HG03175 (cell line): ENCODE measurements around the gene ABHD16B.
A peak's percentile ranks its signal among the peaks of the same experiment; 100 is the strongest.

Source experiments
- ATAC-seq: cut with Tn5 transposase; IDR thresholded peaks from one replicate; pipeline ENCODE4 v1.9.1; 2021; ENCODE audit warnings: mild to moderate bottlenecking, moderate library complexity; ENCODE audit not compliant: unreplicated experiment

The ABHD16B gene

GRCh38 chr20:63861365-63861934 lies at the start of gene ABHD16B:
TSS of gene ABHD16B (plus strand) at chr20:63861498. CDS start at chr20:63861541, 43 bp downstream.
- no peak for ATAC-seq

- no peak for ATAC-seq
Measured at GRCh38 chr20:63814891-63815614, 46.2 kb upstream of the ABHD16B start.

DNA sequence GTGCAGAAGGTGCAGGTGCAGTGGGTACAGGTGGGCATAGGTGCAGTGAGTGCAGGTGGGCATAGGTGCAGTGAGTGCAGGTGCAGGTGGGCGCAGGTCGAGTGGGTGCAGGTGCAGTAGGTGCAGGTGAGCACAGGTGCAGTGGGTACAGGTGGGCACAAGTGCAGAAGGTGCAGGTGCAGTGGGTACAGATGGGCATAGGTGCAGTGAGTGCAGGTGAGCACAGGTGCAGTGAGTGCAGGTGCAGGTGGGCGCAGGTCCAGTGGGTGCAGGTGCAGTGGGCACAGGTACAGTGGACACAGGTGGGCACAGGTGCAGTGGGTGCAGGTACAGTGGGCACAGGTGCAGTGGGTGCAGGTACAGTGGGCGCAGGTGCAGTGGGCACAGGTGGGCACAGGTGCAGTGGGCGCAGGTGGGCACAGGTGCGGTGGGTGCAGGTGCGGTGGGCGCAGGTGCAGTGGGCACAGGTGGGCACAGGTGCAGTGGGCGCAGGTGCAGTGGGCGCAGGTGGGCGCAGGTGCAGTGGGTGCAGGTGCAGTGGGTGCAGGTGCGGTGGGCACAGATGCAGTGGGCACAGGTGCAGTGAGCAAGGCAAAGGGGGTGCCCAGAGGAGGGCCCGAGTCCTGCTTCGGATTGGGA lies 45.6 kb upstream of the ABHD16B start:
- no peak for ATAC-seq

- ATAC-seq = no peak
Measured at GRCh38 chr20:63819224-63819921, 41.9 kb upstream of the ABHD16B start.

DNA sequence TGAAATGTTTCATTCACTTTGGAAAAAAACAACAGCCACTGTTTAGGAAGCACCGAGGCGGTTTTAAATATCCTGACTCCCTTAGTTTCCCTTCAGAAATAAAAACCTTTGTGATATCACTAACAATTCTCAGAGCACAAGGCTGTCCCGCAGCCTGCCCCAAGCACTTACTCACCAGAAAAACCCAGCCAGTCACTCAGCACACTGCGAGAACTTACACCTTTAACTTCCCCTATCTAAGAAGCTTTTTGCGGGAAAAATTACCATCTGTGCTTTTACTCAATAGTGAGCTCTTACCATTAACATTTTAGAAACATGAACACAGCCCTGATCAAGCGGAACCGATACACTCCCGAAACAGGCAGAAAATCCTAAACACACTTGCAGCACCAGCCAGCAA lies 39.5 kb upstream of the ABHD16B start:
- no peak for ATAC-seq

GRCh38 chr20:63822276-63822696 lies 39.0 kb upstream of the ABHD16B start:
- no peak for ATAC-seq

GRCh38 chr20:63823691-63824311 lies 37.5 kb upstream of the ABHD16B start:
- no peak for ATAC-seq

GRCh38 chr20:63825331-63826118 lies 35.8 kb upstream of the ABHD16B start:
- ATAC-seq = no peak

DNA sequence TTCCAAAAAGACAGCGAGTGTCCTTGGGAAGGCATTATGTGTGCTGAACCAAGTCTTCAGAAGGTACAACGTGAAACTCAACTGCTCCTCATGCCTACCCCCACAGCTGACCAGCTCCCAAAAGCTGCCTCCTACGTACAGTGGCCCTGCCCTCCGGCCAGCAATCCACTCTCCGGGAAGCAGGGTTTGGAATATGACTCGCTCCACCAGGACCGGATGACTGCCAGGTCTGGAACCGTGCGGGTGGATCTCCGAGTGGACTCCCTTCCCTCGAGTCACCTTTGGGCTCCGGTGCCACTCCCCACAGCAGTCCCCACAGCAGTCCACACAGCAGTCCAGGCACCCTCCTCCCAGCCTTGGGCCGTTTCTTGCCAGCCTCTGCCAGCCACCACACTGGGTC lies 34.5 kb upstream of the ABHD16B start:
- no peak for ATAC-seq

DNA sequence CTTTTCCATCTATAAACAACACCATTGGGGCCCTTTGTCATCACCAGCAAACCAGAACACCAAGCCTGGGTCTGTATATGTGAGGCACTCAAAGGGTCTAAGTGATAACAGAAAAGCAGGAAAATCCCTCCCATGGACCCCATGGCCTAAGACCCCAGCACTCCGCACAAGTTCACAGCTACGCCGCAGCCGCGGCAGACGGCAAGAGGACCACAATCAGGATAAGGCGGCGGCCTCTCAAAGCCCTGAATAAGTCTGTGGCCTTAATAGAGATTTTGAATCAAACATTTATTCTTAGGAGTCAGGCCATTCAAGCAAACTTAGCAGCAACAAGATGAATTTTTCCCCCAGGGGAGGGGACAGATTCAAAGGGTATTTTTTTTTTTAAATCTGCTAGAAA lies 33.2 kb upstream of the ABHD16B start:
- ATAC-seq = no peak

DNA sequence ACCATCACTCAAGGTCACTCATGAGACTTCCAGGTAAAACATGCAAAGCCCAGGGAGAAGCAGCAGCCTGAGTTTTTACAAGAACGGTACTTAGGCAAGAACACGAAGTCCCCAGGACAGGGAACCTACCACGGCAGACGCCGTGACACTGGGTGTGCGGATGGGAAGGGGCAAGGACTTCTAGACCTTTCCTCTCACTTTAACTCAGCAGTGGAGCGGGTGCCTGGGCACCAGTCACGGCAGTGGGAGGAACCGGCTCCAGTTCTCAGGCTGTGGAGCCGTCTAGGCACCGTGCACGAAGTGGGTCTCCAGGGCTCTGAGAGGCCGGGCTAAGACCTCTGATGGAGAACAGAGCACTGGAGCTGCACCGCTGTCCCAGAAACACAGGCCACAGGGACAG lies 32.8 kb upstream of the ABHD16B start:
- ATAC-seq = no peak

- no peak for ATAC-seq
Measured at GRCh38 chr20:63828951-63829350, 32.3 kb upstream of the ABHD16B start.

DNA sequence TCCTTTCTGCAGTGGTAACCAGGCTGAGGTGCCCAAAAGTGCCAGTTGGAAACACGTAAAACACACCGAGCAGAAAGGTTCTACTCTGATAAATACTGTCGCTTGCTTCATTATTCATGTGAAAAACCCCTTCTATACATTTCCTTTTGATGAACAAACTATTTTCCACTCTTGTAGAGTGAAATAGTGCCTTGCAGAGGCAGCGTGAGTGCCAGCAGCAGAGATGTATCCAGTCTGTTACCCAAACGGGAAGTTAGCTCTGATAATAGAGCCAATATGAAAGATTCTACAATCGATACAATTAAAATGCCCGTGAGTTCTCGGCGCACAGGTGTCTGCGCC lies 31.7 kb upstream of the ABHD16B start:
- no peak for ATAC-seq

GRCh38 chr20:63829945-63830835 lies 31.1 kb upstream of the ABHD16B start:
- ATAC-seq = no peak

DNA sequence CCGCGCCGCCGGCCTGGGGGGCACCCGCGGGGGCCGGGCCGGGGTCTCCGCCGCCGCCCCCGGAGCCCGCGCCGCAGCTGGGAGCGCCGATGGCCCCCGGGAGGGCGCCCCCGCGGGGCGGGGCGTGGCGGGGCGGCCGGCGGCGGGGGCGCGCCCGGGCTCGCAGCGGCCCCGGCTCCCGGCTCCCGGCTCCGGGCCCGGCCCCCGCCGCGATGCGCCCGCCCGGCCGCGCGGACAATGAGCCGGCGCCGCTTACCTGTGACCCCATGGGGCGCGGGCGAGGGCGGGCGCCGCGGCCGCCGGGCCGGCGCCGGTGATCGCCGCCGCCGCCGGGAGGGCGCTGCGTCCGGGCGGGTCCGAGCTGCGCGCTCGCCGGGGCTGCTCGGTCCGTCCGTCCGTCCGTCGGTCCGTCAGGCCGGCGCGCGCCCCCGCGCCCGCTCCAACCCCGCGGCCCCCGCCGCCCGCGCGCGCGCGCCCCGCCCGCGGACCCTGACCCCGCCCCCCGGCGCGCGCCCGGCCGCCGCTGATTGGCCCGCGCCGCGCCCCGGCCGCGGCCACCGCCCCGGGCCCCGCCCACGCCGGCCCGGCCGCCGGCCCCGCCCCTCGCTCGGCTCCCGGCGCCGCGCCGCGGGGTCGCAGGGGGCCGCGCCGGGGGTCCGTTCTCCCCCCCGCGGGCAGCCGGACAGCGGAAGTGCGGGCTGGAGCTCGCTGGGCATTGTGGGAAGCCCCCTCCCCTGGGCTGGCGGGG lies 30.3 kb upstream of the ABHD16B start, which contains the start of gene ZBTB46:
TSS of gene ZBTB46 (minus strand) at position 424 of the 748 bp plus-strand sequence. CDS start 40,507 bp downstream, outside the sequence.
- peak; percentile 69 for ATAC-seq

GRCh38 chr20:63831646-63831992 lies 29.7 kb upstream of the ABHD16B start:
- no peak for ATAC-seq

GRCh38 chr20:63831993-63832686 lies 29.2 kb upstream of the ABHD16B start:
- no peak for ATAC-seq
